Esophagus squamous epithelium (tissue), 4 donors: Measurements from ENCODE around the gene LLCFC1.

Experiments used
- CTCF ChIP-seq, 6 experiments: fragments of 450-650 bp in 4 of 6; fragments of 200-600 bp in 2 of 6; sonication (generic) in 2 of 6; IDR thresholded peaks; one replicate each; pipeline ENCODE4 v1.5.1; 2016 to 2019; ENCODE audit warnings: antibody characterized with exemption in 6 of 6, mild to moderate bottlenecking in 4 of 6, moderate library complexity in 4 of 6
- POLR2A ChIP-seq, 4 donors: fragments of 450-650 bp; IDR thresholded peaks; one replicate each; pipeline ENCODE4 v1.6.1; 2017; ENCODE audit warnings: antibody characterized with exemption in 4 of 4, mild to moderate bottlenecking in 4 of 4, moderate library complexity in 3 of 4

GRCh38 chr7:142983825-142984224 is 44.5 kb downstream of the LLCFC1 start:
- TF ChIP-seq CTCF (IDR thresholded peaks at IDR 0.05) (no peak), POLR2A (IDR thresholded peaks at IDR 0.05) (no peak)
